H1 (cell line): ENCODE measurements around the gene MEF2A.

Source experiments
- ATF2 ChIP-seq: IDR thresholded peaks from 2 replicates; pipeline ENCODE4 v1.6.1; 2012; ENCODE audit warnings: low read length, inconsistent platforms
- BRCA1 ChIP-seq: IDR thresholded peaks from 2 replicates; pipeline ENCODE4 v1.6.1; 2012; ENCODE audit warnings: low read depth, low read length, improper control_type of control experiment
- CBX5 ChIP-seq: fragments of 300-800, 300-1000 bp; sonication (generic); IDR thresholded peaks from 2 replicates; pipeline ENCODE4 v1.7.1; 2016; ENCODE audit warnings: antibody characterized with exemption, low read length, low read depth
- EZH2 ChIP-seq: fragments of 200-600 bp; sonication (generic); IDR thresholded peaks from 2 replicates; pipeline ENCODE4 v1.7.1; 2012; ENCODE audit warnings: low read depth, mild to moderate bottlenecking, moderate library complexity, low read length, inconsistent platforms; ENCODE audit not compliant: severe bottlenecking
- JUND ChIP-seq: IDR thresholded peaks from 2 replicates; pipeline ENCODE4 v1.6.1; 2011; ENCODE audit warnings: mild to moderate bottlenecking, improper control_type of control experiment, low read length
- MAFK ChIP-seq: IDR thresholded peaks from 2 replicates; pipeline ENCODE4 v1.6.1; 2012; ENCODE audit warnings: low read depth, mild to moderate bottlenecking, improper control_type of control experiment, low read length
- PHF8 ChIP-seq: fragments of 200-600 bp; sonication (generic); conservative IDR thresholded peaks from 2 replicates; pipeline ENCODE4 v1.7.1; 2012; ENCODE audit warnings: low read depth, mild to moderate bottlenecking, inconsistent platforms, low read length, moderate library complexity
- POLR2A ChIP-seq, 2 experiments: IDR thresholded peaks; 1 replicate in 1 of 2; 2 replicates in 1 of 2; pipeline ENCODE4 v1.6.1; 2011; ENCODE audit warnings: low read depth in 2 of 2, low read length in 2 of 2, mild to moderate bottlenecking in 2 of 2; ENCODE audit errors: control extremely low read depth in 1 of 2
- SP1 ChIP-seq: IDR thresholded peaks from 2 replicates; pipeline ENCODE4 v1.6.1; 2011; ENCODE audit warnings: low read depth, low read length
- TAF1 ChIP-seq: IDR thresholded peaks from 2 replicates; pipeline ENCODE4 v1.6.1; 2011; ENCODE audit warnings: mild to moderate bottlenecking, low read depth, low read length
- TEAD4 ChIP-seq: IDR thresholded peaks from 2 replicates; pipeline ENCODE4 v1.6.1; 2012; ENCODE audit warnings: low read depth, low read length, inconsistent platforms, mixed read lengths
- YY1 ChIP-seq: IDR thresholded peaks from 2 replicates; pipeline ENCODE4 v1.6.1; 2011; ENCODE audit warnings: low read depth, mild to moderate bottlenecking, low read length
- ZNF274 ChIP-seq: IDR thresholded peaks from 2 replicates; pipeline ENCODE4 v1.7.0; 2012; ENCODE audit warnings: low read length, borderline replicate concordance; ENCODE audit errors: extremely low read depth
- TF ChIP-seq, protein P1 (sequence below), 3 experiments: IDR thresholded peaks; 1 replicate in 2 of 3; 2 replicates in 1 of 3; pipeline versions ENCODE4 v1.5.1 to v1.6.1; 2011; ENCODE audit warnings: low read length in 3 of 3, mild to moderate bottlenecking in 3 of 3, inconsistent platforms in 2 of 3, low read depth in 1 of 3, moderate library complexity in 1 of 3; ENCODE audit not compliant: insufficient read depth in 1 of 3; ENCODE audit errors: control extremely low read depth in 1 of 3

GRCh38 chr15:99682455-99682854 is 116.7 kb downstream of the MEF2A start:
- TF ChIP-seq TEAD4 (no peak), POLR2A (IDR thresholded peaks at IDR 0.05; ENCODE audit: control extremely low read depth in 1 of 2, low read depth in 2 of 2, low read length in 2 of 2) (no peak), EZH2 (no peak), ATF2 (no peak), SP1 (no peak), YY1 (no peak), ZNF274 (no peak), BRCA1 (no peak), MAFK (no peak), PHF8 (no peak), TAF1 (no peak), JUND (no peak), CBX5 (no peak)
- TF ChIP-seq, protein P1, sequence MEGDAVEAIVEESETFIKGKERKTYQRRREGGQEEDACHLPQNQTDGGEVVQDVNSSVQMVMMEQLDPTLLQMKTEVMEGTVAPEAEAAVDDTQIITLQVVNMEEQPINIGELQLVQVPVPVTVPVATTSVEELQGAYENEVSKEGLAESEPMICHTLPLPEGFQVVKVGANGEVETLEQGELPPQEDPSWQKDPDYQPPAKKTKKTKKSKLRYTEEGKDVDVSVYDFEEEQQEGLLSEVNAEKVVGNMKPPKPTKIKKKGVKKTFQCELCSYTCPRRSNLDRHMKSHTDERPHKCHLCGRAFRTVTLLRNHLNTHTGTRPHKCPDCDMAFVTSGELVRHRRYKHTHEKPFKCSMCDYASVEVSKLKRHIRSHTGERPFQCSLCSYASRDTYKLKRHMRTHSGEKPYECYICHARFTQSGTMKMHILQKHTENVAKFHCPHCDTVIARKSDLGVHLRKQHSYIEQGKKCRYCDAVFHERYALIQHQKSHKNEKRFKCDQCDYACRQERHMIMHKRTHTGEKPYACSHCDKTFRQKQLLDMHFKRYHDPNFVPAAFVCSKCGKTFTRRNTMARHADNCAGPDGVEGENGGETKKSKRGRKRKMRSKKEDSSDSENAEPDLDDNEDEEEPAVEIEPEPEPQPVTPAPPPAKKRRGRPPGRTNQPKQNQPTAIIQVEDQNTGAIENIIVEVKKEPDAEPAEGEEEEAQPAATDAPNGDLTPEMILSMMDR (IDR thresholded peaks at IDR 0.05; ENCODE audit: control extremely low read depth in 1 of 3, insufficient read depth in 1 of 3, low read depth in 1 of 3, low read length in 3 of 3): no peak
